Activated effector memory CD4-positive, alpha-beta T cell treated with anti-CD3 and anti-CD28 coated beads, Interleukin-2, amount 50 U/mL, for 16 hours (primary cell): Measurements from ENCODE around the gene GNPDA2.
A peak's percentile ranks its signal among the peaks of the same experiment; 100 is the strongest.

Source experiments
- DNase-seq: peaks from one replicate; pipeline ENCODE4 v3.0.0-alpha.2; 2020

The GNPDA2 gene

DNA sequence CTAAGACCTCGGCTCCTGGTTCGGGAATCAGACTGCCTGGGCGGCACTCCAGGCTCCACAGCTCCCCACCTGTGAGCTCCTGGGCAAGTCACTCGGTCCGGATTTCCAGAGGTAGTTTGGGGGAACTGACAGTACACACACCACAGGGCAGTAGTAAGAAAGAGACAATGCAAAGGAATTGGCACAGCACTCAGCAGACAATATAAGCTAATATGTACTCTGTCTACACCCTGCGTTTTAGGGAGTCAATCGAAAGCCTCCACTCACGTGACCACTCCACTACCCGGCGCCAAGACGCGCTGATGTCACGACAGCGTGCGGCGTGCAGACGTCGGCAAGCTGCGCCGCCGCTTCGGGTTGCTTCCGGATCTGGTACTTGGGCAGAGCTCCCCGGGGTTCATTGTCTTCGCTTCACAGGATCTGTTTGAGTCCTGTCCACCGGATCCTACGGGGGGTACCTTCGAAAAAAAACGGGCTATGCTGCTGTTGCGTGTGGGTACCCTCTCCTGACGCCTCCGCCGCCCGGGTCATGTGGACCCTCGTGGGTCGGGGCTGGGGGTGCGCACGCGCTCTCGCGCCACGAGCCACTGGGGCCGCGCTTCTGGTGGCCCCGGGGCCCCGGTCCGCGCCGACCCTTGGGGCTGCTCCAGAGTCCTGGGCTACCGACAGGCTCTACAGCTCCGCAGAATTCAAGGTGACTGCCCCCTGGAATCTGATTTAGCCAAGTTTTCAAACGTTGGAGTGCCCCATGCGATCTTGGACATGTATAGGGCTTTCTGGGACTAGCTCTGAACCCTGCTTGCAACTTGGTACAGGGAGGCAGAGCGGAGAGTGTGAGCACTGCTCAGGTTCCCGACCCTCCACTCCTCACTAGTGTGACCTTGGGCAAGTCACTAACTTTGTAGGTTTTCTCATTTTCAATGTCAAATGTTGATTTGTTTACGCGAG lies 48.0 kb downstream of the GNPDA2 start, which contains the start of gene GUF1:
Gene GUF1 (plus strand): TSS at position 327 of the 948 bp plus-strand sequence. CDS start 203 bp downstream, at position 530.
- DNase-seq: peak; percentile 95

DNA sequence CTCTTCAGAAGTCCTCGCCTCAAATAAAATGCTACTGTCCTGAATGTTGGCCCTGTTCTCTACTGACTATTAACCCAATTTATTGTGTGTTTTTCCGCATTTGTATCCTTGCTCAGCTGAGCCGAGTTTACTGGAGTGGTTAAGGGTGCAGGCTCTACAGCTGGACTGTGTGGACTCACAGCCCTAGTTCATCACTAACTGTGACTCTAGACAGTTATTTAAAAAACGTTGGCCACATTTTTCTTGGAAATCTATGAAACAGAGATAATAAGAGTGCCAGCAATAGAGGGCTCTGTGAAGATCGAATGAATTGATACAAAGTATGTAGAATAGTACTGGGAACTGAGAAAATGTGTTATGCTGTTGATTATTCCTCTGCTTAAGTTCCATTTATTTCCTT lies 51.0 kb downstream of the GNPDA2 start:
- DNase-seq: no peak

DNA sequence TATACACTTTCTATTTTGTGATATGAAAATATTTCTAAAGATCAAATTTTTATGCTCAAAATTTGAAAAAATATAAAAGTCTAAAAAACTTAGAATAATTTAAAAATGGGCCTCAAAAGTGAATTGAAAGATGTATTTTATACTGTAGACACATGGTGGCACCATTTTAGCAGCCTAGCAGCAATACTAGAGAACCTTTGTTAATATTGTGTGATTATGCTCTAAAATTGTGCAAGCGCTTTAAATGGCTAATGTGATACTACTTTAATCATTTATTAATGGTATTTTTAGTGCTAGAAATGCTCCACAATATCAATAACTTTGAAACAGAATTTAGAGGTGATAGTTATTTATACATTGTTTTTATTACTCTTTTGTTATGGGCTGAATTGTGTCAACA lies 51.9 kb downstream of the GNPDA2 start:
- no peak for DNase-seq

DNA sequence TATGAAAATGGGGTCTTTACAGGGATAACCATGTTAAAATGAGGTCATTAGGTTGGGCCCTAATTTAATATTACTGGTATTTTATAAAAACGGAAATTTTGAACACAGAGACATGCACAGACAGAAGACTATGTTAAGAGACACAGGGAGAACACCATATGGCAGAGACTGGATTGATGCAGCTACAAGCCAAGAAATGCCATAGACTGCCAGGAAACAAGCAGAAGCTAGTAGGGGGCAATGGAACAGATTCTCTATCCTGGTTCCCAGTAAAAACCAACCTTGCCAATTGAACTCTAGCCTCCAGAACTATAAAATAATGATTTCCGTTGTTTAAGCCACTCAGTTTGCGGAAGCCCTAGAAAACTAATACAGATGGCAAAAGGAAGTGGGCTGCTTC lies 54.7 kb downstream of the GNPDA2 start:
- no peak for DNase-seq

DNA sequence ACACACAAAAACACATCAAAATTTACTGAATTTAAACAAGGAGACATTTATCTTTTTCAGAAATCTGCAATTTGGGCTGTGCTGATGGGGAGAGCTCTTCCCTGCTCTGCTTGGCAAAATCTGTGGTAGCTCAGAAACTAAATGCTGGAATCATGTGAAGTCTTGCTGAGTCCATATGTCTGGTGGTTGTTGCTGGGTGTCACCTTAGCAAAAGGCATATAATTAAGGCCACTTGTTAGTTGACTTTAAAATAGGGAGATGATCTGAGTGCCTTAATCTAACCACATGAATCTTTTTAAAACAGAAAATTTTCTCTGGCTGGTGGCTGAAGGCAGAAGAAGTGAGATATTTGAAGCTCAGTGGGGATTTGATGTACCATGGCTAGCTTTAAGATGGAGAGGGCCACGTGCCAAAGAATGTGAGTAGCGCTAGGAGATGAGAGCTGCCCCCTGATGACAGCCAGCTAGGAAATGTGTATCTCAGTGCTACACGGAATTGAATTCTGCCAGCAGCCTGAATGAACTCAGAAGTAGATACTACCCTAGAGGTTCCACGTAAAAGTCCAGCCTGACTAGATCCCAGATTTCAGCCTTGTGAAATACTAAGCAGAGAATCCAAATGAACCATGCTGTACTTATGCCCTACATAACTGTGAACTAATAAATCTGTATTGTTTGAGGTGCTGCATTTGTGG lies 55.7 kb downstream of the GNPDA2 start:
- DNase-seq: no peak

DNA sequence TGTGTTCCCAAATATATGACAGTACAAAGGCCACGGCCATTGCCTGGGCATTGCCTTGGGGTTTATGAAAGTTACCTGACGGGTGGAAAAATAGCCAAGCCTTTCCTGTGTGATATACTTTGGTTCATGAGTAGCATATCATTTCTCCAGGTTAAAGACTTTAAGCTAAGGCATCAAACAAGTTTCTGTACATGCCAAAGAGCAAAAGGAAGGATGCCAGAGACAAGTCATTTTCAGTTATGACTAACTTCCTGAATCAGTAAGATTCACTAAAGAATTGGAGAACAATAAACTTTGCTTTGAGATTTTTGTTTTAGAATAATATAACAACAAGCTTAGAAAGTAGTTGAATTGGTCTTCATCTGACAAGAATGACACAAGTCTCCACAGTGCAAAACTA lies 57.8 kb downstream of the GNPDA2 start:
- DNase-seq: no peak

DNA sequence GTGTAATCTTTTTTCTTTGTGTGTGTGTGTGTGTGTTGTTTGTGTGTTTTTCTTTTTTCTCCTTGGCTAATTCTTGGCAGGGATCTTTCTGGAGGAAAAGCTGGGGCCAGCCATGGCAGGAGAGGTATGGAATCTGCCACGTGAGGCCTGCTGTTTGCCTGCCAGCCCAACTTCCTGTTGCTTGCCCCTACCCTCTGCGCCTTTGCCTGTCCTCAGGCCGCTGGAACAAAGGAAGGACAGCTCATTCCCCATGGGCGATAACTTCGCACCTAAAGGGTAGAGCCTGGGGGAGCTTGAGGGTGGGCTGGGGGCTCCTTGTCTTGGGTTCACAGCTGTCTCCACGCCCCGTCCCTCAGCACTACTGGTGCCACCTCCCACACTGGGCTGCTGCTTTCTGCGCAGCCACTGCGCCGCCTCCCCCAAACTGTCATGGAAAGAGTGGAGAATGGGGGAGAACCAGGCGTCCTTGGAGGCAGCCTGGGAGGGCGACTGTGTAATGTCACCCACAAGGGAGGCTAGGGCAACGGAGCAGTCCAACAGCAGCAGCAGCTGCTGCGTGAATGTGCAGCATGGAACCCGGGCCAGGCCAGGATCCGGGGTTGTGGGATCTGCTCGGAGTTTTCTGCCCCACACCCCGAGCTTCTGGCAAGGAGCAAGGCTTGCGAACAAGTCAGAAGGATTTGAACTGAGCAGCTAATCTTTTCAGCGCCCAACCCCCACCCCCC lies 62.7 kb downstream of the GNPDA2 start:
- no peak for DNase-seq

DNA sequence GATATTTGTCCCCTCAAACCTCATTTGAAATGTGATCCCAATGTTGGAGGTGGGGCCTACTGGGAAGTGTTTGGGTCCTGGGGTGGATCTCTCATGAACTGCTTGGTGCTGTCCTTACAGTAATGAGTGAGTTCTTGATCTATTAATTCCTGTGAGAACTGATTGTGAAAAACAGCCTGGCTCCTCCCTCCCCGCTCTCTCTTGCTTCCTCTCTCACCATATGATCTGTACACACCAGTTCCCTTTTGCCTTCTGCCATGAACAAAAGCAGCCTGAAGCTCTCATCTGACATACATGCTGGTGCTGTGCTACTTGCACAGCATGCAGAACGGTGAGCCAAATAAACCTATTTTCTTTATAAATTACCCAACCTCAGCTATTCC lies 63.7 kb downstream of the GNPDA2 start:
- no peak for DNase-seq

DNA sequence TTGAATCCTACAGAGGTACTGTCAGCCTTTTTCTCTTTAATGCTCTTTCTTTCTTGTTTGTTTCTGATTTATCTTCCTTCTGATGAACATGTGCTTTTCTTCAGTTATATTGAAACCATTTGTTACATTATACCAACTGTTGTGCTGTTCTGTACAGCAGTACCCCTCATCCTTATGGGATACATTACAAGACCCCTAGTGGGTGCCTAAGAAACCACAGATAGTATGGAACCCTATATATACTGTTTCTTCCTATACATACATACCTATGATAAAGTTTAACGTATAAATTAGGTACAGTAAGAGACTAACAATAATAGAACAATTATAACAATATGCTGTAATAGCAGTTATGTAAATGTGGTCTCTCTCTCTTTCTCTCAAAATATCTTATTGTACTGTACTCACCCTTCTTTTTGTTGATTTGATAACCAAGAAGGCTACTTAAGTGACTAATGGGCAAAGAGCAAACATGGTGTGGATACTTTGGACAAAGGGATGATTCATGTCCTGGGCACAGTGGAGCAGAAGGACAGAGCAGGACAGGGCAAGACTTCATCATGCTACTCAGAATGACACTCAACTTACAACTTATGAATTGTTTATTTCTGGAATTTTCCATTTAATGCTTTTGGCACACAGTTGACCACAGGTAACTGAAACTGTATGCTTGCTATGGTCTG lies 64.3 kb downstream of the GNPDA2 start:
- DNase-seq: no peak

DNA sequence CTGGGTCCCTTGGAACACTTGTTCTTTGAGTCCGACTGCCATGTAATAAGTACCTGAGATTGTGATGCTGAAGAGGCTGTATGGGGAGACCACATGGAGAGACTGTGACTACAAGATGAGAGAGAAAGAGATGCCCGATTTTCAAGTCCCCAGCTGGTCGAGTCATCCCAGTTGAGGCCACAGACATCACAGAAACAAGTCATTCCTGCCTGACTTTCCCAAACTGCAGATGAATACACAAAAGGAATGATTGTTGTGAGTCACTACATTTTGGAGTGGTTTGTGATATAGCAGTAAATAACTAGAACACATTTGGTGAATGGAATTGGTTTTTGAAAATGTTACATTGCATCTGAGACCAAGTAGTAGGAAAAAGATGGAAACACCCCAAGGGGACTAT lies 66.0 kb downstream of the GNPDA2 start:
- DNase-seq: no peak

DNA sequence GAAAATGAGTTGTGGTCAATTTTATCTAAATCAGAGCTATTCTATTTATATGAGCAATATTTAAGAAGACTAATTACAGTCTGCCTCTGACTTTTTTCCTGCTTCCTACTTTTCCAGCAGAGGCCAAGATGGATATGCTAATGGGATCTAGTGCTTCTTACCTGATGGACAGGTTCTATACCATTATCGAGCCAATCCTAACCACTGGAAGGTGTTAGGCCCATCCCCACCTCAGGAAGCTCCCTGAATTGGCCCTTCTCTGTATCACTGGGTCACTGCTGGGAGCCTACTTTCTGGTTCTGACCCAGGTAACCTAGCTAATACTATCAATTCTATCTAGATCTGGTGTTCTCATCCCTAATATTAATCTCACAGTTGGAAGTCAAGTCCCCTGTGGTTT lies 74.4 kb downstream of the GNPDA2 start:
- no peak for DNase-seq
